ACC112 (cell line): ENCODE results near the gene IPO13.

Experiments
- H2AFZ ChIP-seq: fragments of 200-600 bp; sonication (generic); one replicate; pipeline ENCODE4 v1.6.0; 2017; ENCODE audit warnings: antibody characterized with exemption, low read length; ENCODE audit not compliant: unreplicated experiment
- H3K27ac ChIP-seq: fragments of 200-600 bp; sonication (generic); 2 replicates; pipeline ENCODE4 v1.5.1; 2014; ENCODE audit warnings: low read depth, mild to moderate bottlenecking, antibody characterized with exemption, low read length, moderate library complexity
- H3K27me3 ChIP-seq: fragments of 200-600 bp; sonication (generic); 2 replicates; pipeline ENCODE4 v1.6.1; 2014; ENCODE audit warnings: mild to moderate bottlenecking, antibody characterized with exemption, low read length, moderate library complexity, mixed read lengths; ENCODE audit not compliant: insufficient read depth
- H3K36me3 ChIP-seq: fragments of 200-600 bp; sonication (generic); 2 replicates; pipeline ENCODE4 v1.6.1; 2016; ENCODE audit warnings: mild to moderate bottlenecking, antibody characterized with exemption, low read length, moderate library complexity, mixed read lengths; ENCODE audit not compliant: insufficient read depth
- H3K4me1 ChIP-seq: fragments of 200-600 bp; sonication (generic); one replicate; pipeline ENCODE4 v1.6.1; 2016; ENCODE audit warnings: low read length, mixed read lengths; ENCODE audit not compliant: insufficient read depth, unreplicated experiment, control insufficient read depth
- H3K4me3 ChIP-seq: fragments of 200-600 bp; sonication (generic); 2 replicates; pipeline ENCODE4 v1.5.1; 2014; ENCODE audit warnings: mild to moderate bottlenecking, low read depth, low read length
- H3K79me2 ChIP-seq: fragments of 200-600 bp; sonication (generic); one replicate; pipeline ENCODE4 v1.6.0; 2016; ENCODE audit warnings: low read length; ENCODE audit not compliant: control insufficient read depth, unreplicated experiment, insufficient read depth

Gene IPO13

GRCh38 chr1:43913051-43913501 lies 33.7 kb upstream of the IPO13 start:
- Histone ChIP-seq H3K27me3 (no peaks in the 10 kb centered on the region), H3K27ac (no peak overlapping the region), H3K4me3 (no peak overlapping the region), H3K36me3 (no peaks in the 10 kb centered on the region), H2AFZ (no peak overlapping the region), H3K79me2 (no peaks in the 10 kb centered on the region), H3K4me1 (no peaks in the 10 kb centered on the region)

- H3K4me1 ChIP-seq, result no peaks in the 10 kb centered on the region
- no peak overlapping the region for H3K27ac ChIP-seq
- no peak overlapping the region for H2AFZ ChIP-seq
- no peaks in the 10 kb centered on the region for H3K36me3 ChIP-seq
- H3K4me3 ChIP-seq, result no peak overlapping the region
- no peaks in the 10 kb centered on the region for H3K79me2 ChIP-seq
- no peaks in the 10 kb centered on the region for H3K27me3 ChIP-seq
These were observed 32.9 kb upstream of the IPO13 start for GRCh38 chr1:43913666-43914360.

- Histone ChIP-seq H3K4me1 (no peaks in the 10 kb centered on the region), H3K36me3 (no peaks in the 10 kb centered on the region), H3K27me3 (no peaks in the 10 kb centered on the region), H3K79me2 (no peaks in the 10 kb centered on the region), H3K27ac (no peak overlapping the region), H2AFZ (no peak overlapping the region), H3K4me3 (no peak overlapping the region)
These were observed 31.9 kb upstream of the IPO13 start for GRCh38 chr1:43914576-43915525.

- peaks cover 11% of the 10 kb centered on the region for H3K4me1 ChIP-seq
- no peak overlapping the region for H3K27ac ChIP-seq
These were observed 26.8 kb upstream of the IPO13 start for GRCh38 chr1:43919906-43920305.

GRCh38 chr1:43921022-43921421 lies 25.7 kb upstream of the IPO13 start:
- Histone ChIP-seq H3K36me3 (peaks cover 5% of the 10 kb centered on the region; the same call in 1 of the 2 replicates), H3K27ac (peak overlapping the region; percentile 61; the same call in 1 of the 2 replicates), H3K4me3 (no peak overlapping the region), H3K27me3 (no peaks in the 10 kb centered on the region), H3K4me1 (peaks cover 11% of the 10 kb centered on the region), H3K79me2 (no peaks in the 10 kb centered on the region), H2AFZ (no peak overlapping the region)

More at GRCh38 chr1:43919906-43920305, 26.8 kb upstream of the IPO13 start:
- no peaks in the 10 kb centered on the region for H3K27me3 ChIP-seq
- no peaks in the 10 kb centered on the region for H3K79me2 ChIP-seq
- H2AFZ ChIP-seq, result no peak overlapping the region
- no peak overlapping the region for H3K4me3 ChIP-seq
- no peaks in the 10 kb centered on the region for H3K36me3 ChIP-seq

- no peaks in the 10 kb centered on the region for H3K79me2 ChIP-seq
- peaks cover 11% of the 10 kb centered on the region for H3K4me1 ChIP-seq
- H3K36me3 ChIP-seq, result peaks cover 5% of the 10 kb centered on the region; the same call in 1 of the 2 replicates
- no peak overlapping the region for H3K27ac ChIP-seq
- H3K27me3 ChIP-seq, result no peaks in the 10 kb centered on the region
- no peak overlapping the region for H2AFZ ChIP-seq
- H3K4me3 ChIP-seq, result no peak overlapping the region
These were observed 22.2 kb upstream of the IPO13 start for GRCh38 chr1:43924516-43924915.

GRCh38 chr1:43925846-43926245 lies 20.9 kb upstream of the IPO13 start:
- no peak overlapping the region for H3K4me3 ChIP-seq
- no peak overlapping the region for H3K27ac ChIP-seq
- H2AFZ ChIP-seq, result no peak overlapping the region
- H3K4me1 ChIP-seq, result peaks cover 11% of the 10 kb centered on the region
- peaks cover 12% of the 10 kb centered on the region; the same call in 1 of the 2 replicates for H3K36me3 ChIP-seq
- H3K27me3 ChIP-seq, result no peaks in the 10 kb centered on the region
- H3K79me2 ChIP-seq, result no peaks in the 10 kb centered on the region

GRCh38 chr1:43930168-43930948 lies 16.4 kb upstream of the IPO13 start:
- Histone ChIP-seq H2AFZ (no peak overlapping the region), H3K79me2 (no peaks in the 10 kb centered on the region), H3K4me3 (no peak overlapping the region), H3K27ac (no peak overlapping the region), H3K36me3 (peaks cover 10% of the 10 kb centered on the region; the same call in 1 of the 2 replicates), H3K4me1 (peaks cover 13% of the 10 kb centered on the region), H3K27me3 (peaks cover 2% of the 10 kb centered on the region; the same call in 1 of the 2 replicates)

GRCh38 chr1:43930949-43931275 lies 15.8 kb upstream of the IPO13 start:
- Histone ChIP-seq H3K79me2 (no peaks in the 10 kb centered on the region), H3K27ac (no peak overlapping the region), H3K4me1 (peaks cover 13% of the 10 kb centered on the region), H3K36me3 (peaks cover 8% of the 10 kb centered on the region; the same call in 1 of the 2 replicates), H2AFZ (no peak overlapping the region), H3K4me3 (no peak overlapping the region), H3K27me3 (peaks cover 7% of the 10 kb centered on the region; the same call in 1 of the 2 replicates)
